H9 (cell line): Measurements from ENCODE around the gene NCKAP5. TPM values are rescaled to one million over a fixed set of nuclear protein-coding genes. Genes with fewer than 3 reads are reported as not detected.

Experiments used
- DNase-seq: peaks from one replicate; pipeline ENCODE4 v3.0.0-alpha.2; 2017
- H2AFZ ChIP-seq: one replicate; pipeline ENCODE4 v1.6.1; 2013; ENCODE audit warnings: mild to moderate bottlenecking, low read length, control low read depth, moderate library complexity
- H2AK5ac ChIP-seq: 2 replicates; pipeline ENCODE4 v1.6.1; 2013; ENCODE audit warnings: low read length, control low read depth, mixed read lengths; ENCODE audit not compliant: insufficient read length
- H2BK120ac ChIP-seq: one replicate; pipeline ENCODE4 v1.6.1; 2013; ENCODE audit warnings: low read depth, mild to moderate bottlenecking, low read length, control low read depth, inconsistent platforms; ENCODE audit not compliant: poor library complexity, severe bottlenecking
- H2BK12ac ChIP-seq: 2 replicates; pipeline ENCODE4 v1.6.1; 2013; ENCODE audit warnings: low read length, control low read depth, mixed read lengths, low read depth; ENCODE audit not compliant: insufficient read length
- H2BK15ac ChIP-seq: 2 replicates; pipeline ENCODE4 v1.6.1; 2013; ENCODE audit warnings: low read depth, low read length, control low read depth
- H2BK20ac ChIP-seq: one replicate; pipeline ENCODE4 v1.6.1; 2013; ENCODE audit warnings: low read depth, mild to moderate bottlenecking, low read length, control low read depth, inconsistent platforms; ENCODE audit not compliant: poor library complexity, severe bottlenecking
- H2BK5ac ChIP-seq: 2 replicates; pipeline ENCODE4 v1.6.1; 2013; ENCODE audit warnings: low read length, control low read depth, mixed read lengths; ENCODE audit not compliant: insufficient read length
- H3K14ac ChIP-seq: 2 replicates; pipeline ENCODE4 v1.6.1; 2013; ENCODE audit warnings: low read length, control low read depth; ENCODE audit not compliant: insufficient read depth
- H3K18ac ChIP-seq: 2 replicates; pipeline ENCODE4 v1.6.1; 2013; ENCODE audit warnings: low read depth, mild to moderate bottlenecking, mixed read lengths, low read length, control low read depth; ENCODE audit not compliant: insufficient read length
- H3K23ac ChIP-seq: 2 replicates; pipeline ENCODE4 v1.6.1; 2013; ENCODE audit warnings: low read length, control low read depth, mixed read lengths, low read depth; ENCODE audit not compliant: insufficient read length
- H3K23me2 ChIP-seq: 2 replicates; pipeline ENCODE4 v1.6.1; 2013; ENCODE audit warnings: low read depth, mild to moderate bottlenecking, mixed read lengths, low read length, control low read depth; ENCODE audit not compliant: insufficient read length, poor library complexity, severe bottlenecking
- H3K27ac ChIP-seq: 2 replicates; pipeline ENCODE4 v1.5.1; 2013; ENCODE audit warnings: low read length, control low read depth, mixed read lengths, low read depth; ENCODE audit not compliant: insufficient read length
- H3K27me3 ChIP-seq: 2 replicates; pipeline ENCODE4 v1.6.1; 2013; ENCODE audit warnings: low read length, control low read depth, inconsistent platforms; ENCODE audit not compliant: insufficient read depth
- H3K4ac ChIP-seq: 2 replicates; pipeline ENCODE4 v1.6.1; 2013; ENCODE audit warnings: low read depth, mild to moderate bottlenecking, control low read depth, inconsistent platforms, low read length, moderate library complexity
- H3K4me1 ChIP-seq: 2 replicates; pipeline ENCODE4 v1.6.1; 2013; ENCODE audit warnings: low read length, control low read depth, inconsistent platforms; ENCODE audit not compliant: insufficient read depth
- H3K4me2 ChIP-seq: 2 replicates; pipeline ENCODE4 v1.6.1; 2013; ENCODE audit warnings: low read length, control low read depth, mixed read lengths; ENCODE audit not compliant: insufficient read length, insufficient read depth
- H3K56ac ChIP-seq: 2 replicates; pipeline ENCODE4 v1.6.1; 2013; ENCODE audit warnings: low read depth, mild to moderate bottlenecking, mixed read lengths, low read length, control low read depth; ENCODE audit not compliant: insufficient read length
- H3K79me1 ChIP-seq: 2 replicates; pipeline ENCODE4 v1.6.1; 2013; ENCODE audit warnings: low read depth, mild to moderate bottlenecking, moderate library complexity, low read length, control low read depth, inconsistent platforms; ENCODE audit not compliant: insufficient read depth, poor library complexity, severe bottlenecking
- H3K79me2 ChIP-seq: 2 replicates; pipeline ENCODE4 v1.6.1; 2013; ENCODE audit warnings: low read length, control low read depth, inconsistent platforms; ENCODE audit not compliant: insufficient read depth
- H3K9ac ChIP-seq: 2 replicates; pipeline ENCODE4 v1.6.1; 2013; ENCODE audit warnings: low read length, control low read depth, mixed read lengths; ENCODE audit not compliant: insufficient read length; ENCODE audit errors: extremely low read depth
- H3K9me3 ChIP-seq: one replicate; pipeline ENCODE4 v1.6.1; 2013; ENCODE audit warnings: low read depth, low read length, inconsistent platforms; ENCODE audit not compliant: control insufficient read depth
- H3T11ph ChIP-seq: one replicate; pipeline ENCODE4 v1.6.1; 2013; ENCODE audit warnings: mild to moderate bottlenecking, low read length, control low read depth, inconsistent platforms
- H4K20me1 ChIP-seq: one replicate; pipeline ENCODE4 v1.6.1; 2013; ENCODE audit not compliant: control insufficient read depth, insufficient read length, insufficient read depth
- H4K5ac ChIP-seq: 2 replicates; pipeline ENCODE4 v1.6.1; 2013; ENCODE audit warnings: low read depth, mild to moderate bottlenecking, mixed read lengths, low read length, control low read depth; ENCODE audit not compliant: insufficient read length
- H4K8ac ChIP-seq: replicated peaks from 2 replicates; pipeline ENCODE4 v1.6.1; 2013; ENCODE audit warnings: low read length, control low read depth, mixed read lengths, low read depth; ENCODE audit not compliant: insufficient read length
- H4K91ac ChIP-seq: 2 replicates; pipeline ENCODE4 v1.6.1; 2013; ENCODE audit warnings: low read depth, mild to moderate bottlenecking, moderate library complexity, mixed read lengths, low read length, control low read depth; ENCODE audit not compliant: insufficient read length
- H3K27ac Mint-ChIP-seq, 3 experiments: 2 replicates in 2 of 3; 3 replicates in 1 of 3; pipeline ENCODE4 v1.8.0; 2020 to 2021; ENCODE audit warnings: mixed read lengths in 3 of 3, mild to moderate bottlenecking in 1 of 3, moderate library complexity in 1 of 3
- H3K27me3 Mint-ChIP-seq: 2 replicates; pipeline ENCODE4 v1.8.0; 2021; ENCODE audit warnings: low read depth, mild to moderate bottlenecking, moderate library complexity, mixed read lengths
- H3K36me3 Mint-ChIP-seq, 3 experiments: 2 replicates in 2 of 3; 3 replicates in 1 of 3; pipeline ENCODE4 v1.8.0; 2020 to 2021; ENCODE audit warnings: low read depth in 3 of 3, mixed read lengths in 3 of 3; ENCODE audit not compliant: insufficient read depth in 1 of 3
- H3K4me1 Mint-ChIP-seq, 2 experiments: 2 replicates each; pipeline ENCODE4 v1.8.0; 2020; ENCODE audit warnings: mixed read lengths in 2 of 2
- H3K4me3 Mint-ChIP-seq, 2 experiments: 2 replicates in 1 of 2; 3 replicates in 1 of 2; pipeline ENCODE4 v1.8.0; 2020 to 2021; ENCODE audit warnings: mild to moderate bottlenecking in 2 of 2, mixed read lengths in 2 of 2, moderate library complexity in 1 of 2
- H3K9me3 Mint-ChIP-seq, 2 experiments: 2 replicates in 1 of 2; 3 replicates in 1 of 2; pipeline ENCODE4 v1.8.0; 2020; ENCODE audit warnings: mild to moderate bottlenecking in 2 of 2, mixed read lengths in 2 of 2, moderate library complexity in 1 of 2
- total RNA-seq: library from RNA; stranded (reverse); gene quantifications from 2 replicates; pipeline ENCODE4 v1.2.1, GENCODE V29; 2021
- TF ChIP-seq, protein P1 (sequence below): fragments of 200-600 bp; sonication (generic); conservative IDR thresholded peaks from 3 replicates; pipeline ENCODE4 v1.8.0; 2021; ENCODE audit warnings: antibody characterized with exemption, mild to moderate bottlenecking

The NCKAP5 gene
- total RNA-seq, 1 experiment from 2014 or later = 0.26 TPM

DNA sequence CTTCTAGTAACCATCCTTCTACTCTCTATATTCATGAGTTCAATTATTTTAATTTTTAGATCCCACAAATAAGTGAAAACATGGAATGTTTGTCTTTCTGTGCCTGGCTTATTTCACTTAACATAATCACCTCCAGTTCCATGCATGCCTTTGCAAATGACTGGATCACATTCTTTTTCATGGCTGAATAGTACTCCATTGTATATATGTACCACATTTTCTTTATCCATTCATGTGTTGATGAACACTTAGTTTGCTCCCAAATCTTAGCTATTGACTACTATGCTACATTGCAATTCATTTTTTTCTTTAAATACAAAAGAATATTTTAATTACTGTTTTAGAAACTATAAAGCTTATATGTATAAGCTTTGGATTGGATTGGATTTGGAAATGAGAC, 657.8 kb downstream of the NCKAP5 start:
- no peaks in the 10 kb centered on the region for H3K23me2 ChIP-seq
- H3K79me2 ChIP-seq = no peaks in the 10 kb centered on the region
- H2BK120ac ChIP-seq = no peak overlapping the region
- H3K27me3 ChIP-seq = no peaks in the 10 kb centered on the region
- no peak overlapping the region for H3K23ac ChIP-seq
- no peak overlapping the region for H3K14ac ChIP-seq
- no peak overlapping the region for H3K4me3 Mint-ChIP-seq
- H4K91ac ChIP-seq = no peak overlapping the region
- no peaks in the 10 kb centered on the region for H3K4me1 ChIP-seq
- H3K56ac ChIP-seq = no peak overlapping the region
- no peak overlapping the region for H3K27ac Mint-ChIP-seq
- H3K9ac ChIP-seq = no peak overlapping the region
- H3K36me3 Mint-ChIP-seq = peaks cover 0 to 4% (median 0%) of the 10 kb centered on the region in 3 experiments; a peak in 1 of 7 replicates
- no peaks in the 10 kb centered on the region for H4K20me1 ChIP-seq
- H3K18ac ChIP-seq = no peak overlapping the region
- no peak overlapping the region for H2BK12ac ChIP-seq
- no peak overlapping the region for H2BK5ac ChIP-seq
- peaks cover 6 to 7% of the 10 kb centered on the region in 2 experiments; a peak in 3 of 4 replicates for H3K4me1 Mint-ChIP-seq
- H3K9me3 Mint-ChIP-seq = peaks cover 3 to 5% of the 10 kb centered on the region in 2 experiments; a peak in 4 of 5 replicates
- no peak overlapping the region for H2BK20ac ChIP-seq
- DNase-seq = no peak
- H3K79me1 ChIP-seq = no peaks in the 10 kb centered on the region
- H2BK15ac ChIP-seq = no peak overlapping the region
- no peak overlapping the region for H3K27ac ChIP-seq
- no peak overlapping the region for H4K5ac ChIP-seq
- no peak overlapping the region for H3K4ac ChIP-seq
- no peak overlapping the region for H3T11ph ChIP-seq
- no peaks in the 10 kb centered on the region for H3K9me3 ChIP-seq
- no peak overlapping the region for H2AFZ ChIP-seq
- no peaks in the 10 kb centered on the region for H3K27me3 Mint-ChIP-seq
- no peak overlapping the region for H4K8ac ChIP-seq
- TF ChIP-seq, protein P1, sequence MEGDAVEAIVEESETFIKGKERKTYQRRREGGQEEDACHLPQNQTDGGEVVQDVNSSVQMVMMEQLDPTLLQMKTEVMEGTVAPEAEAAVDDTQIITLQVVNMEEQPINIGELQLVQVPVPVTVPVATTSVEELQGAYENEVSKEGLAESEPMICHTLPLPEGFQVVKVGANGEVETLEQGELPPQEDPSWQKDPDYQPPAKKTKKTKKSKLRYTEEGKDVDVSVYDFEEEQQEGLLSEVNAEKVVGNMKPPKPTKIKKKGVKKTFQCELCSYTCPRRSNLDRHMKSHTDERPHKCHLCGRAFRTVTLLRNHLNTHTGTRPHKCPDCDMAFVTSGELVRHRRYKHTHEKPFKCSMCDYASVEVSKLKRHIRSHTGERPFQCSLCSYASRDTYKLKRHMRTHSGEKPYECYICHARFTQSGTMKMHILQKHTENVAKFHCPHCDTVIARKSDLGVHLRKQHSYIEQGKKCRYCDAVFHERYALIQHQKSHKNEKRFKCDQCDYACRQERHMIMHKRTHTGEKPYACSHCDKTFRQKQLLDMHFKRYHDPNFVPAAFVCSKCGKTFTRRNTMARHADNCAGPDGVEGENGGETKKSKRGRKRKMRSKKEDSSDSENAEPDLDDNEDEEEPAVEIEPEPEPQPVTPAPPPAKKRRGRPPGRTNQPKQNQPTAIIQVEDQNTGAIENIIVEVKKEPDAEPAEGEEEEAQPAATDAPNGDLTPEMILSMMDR = no peak
- H2AK5ac ChIP-seq = no peak overlapping the region
- no peak overlapping the region for H3K4me2 ChIP-seq
